Astrocyte of the spinal cord (primary cell): ENCODE results near the gene DENND2A.

Experiments
- DNase-seq: peaks from one replicate; pipeline ENCODE4 v3.0.0; 2011; ENCODE audit warnings: low read depth, low spot score
- H3K4me3 ChIP-seq: 2 replicates; pipeline ENCODE4 v1.5.1; 2011; ENCODE audit warnings: low read depth, mild to moderate bottlenecking, low read length, moderate library complexity
- in situ Hi-C: cut with HindIII; loops from 2 replicates; pipeline ENCODE4 v1.10.0; 2017; ENCODE audit warnings: low sequenced_read_pairs
- TF ChIP-seq, protein P1 (sequence below): IDR thresholded peaks from 2 replicates; pipeline ENCODE4 v1.5.1; 2012; ENCODE audit warnings: low read depth, mild to moderate bottlenecking, low read length, inconsistent platforms

DENND2A gene

DNA sequence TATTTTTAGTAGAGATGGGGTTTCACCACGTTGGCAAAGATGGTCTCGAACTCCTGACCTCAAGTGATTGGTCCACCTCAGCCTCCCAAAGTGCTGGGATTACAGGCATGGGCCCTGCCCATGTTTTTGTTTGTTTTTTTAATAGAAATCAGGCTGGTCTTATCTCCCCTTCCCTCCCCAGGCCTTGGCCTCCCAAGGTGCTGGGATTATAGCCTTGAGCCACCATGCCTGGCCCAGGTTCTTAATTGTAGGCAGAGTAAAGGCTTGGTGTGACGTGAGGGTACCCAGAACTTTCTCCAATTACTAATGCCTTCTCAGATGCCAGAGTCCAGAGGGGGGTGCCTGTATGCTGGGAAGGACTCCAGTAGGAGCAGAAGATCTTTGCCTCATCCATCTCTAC, 156.1 kb downstream of the DENND2A start:
- DNase-seq, result no peak
- TF ChIP-seq, protein P1, sequence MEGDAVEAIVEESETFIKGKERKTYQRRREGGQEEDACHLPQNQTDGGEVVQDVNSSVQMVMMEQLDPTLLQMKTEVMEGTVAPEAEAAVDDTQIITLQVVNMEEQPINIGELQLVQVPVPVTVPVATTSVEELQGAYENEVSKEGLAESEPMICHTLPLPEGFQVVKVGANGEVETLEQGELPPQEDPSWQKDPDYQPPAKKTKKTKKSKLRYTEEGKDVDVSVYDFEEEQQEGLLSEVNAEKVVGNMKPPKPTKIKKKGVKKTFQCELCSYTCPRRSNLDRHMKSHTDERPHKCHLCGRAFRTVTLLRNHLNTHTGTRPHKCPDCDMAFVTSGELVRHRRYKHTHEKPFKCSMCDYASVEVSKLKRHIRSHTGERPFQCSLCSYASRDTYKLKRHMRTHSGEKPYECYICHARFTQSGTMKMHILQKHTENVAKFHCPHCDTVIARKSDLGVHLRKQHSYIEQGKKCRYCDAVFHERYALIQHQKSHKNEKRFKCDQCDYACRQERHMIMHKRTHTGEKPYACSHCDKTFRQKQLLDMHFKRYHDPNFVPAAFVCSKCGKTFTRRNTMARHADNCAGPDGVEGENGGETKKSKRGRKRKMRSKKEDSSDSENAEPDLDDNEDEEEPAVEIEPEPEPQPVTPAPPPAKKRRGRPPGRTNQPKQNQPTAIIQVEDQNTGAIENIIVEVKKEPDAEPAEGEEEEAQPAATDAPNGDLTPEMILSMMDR, result no peak
- in situ Hi-C loops, result no loop called here

DNA sequence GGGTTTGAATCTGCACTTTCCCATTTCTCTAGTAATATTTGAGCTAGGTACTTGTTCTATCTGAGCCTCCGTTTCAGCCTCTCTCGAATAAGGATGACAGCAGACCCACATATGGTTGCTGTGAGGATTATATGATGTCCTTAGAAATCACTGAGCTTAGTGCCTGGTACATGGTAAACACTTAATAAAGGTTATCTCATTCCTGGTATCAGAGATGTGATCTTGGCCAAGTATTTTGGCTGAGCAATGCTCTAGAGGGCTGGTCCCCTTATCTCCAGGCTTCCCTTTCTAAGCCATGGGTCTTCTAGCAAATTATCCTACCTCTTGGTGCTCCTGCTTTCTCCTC, 160.9 kb downstream of the DENND2A start:
- DNase-seq, result no peak
- peak overlapping the region; percentile 77 for H3K4me3 ChIP-seq
- in situ Hi-C loops, result no loop called here
- TF ChIP-seq, protein P1, result no peak

More for the DNA sequence above, 156.1 kb downstream of the DENND2A start:
- no peak overlapping the region for H3K4me3 ChIP-seq

DNA sequence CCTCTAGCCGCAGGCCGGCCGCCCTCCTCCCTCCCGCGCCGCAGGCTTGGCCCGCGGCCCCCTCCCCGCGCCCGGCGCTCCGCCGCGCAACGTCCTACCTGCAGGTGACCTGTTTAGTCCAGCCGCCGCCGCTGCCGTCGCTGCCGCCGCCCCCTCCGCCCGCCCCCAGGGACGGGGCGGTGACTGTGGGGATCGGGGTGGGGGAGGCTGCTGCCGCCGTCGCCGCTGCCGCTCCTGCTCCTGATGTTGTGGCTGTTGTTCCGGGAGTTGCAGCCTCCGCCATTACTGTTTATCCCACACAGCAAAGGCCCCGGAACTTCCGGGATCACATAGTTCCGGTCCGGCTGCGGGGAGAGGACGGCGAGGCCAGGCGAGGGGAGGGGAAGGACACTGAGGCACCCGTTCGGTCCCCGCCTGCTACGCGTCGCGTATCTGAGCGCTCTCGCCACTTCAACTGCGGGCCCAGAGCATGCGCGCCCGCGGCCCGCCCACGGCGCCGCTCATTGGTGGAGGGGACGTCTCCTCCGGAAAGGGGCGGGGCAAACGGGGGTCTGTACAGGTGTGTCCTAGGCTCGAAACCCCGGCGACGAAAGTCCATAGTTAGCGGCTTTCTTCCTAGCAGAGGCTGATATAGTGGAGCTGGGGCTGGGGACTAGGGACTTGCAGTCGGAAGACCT, 161.4 kb downstream of the DENND2A start, which contains the start of gene MKRN1:
Gene MKRN1 (minus strand): TSS at position 444 of the 677 bp plus-strand sequence. CDS start 161 bp downstream, at position 283.
- DNase-seq, result peak; percentile 90
- TF ChIP-seq, protein P1, result no peak
- H3K4me3 ChIP-seq, result peak within 1 kb of the TSS; percentile 77
- in situ Hi-C loops, result no loop called here

DNA sequence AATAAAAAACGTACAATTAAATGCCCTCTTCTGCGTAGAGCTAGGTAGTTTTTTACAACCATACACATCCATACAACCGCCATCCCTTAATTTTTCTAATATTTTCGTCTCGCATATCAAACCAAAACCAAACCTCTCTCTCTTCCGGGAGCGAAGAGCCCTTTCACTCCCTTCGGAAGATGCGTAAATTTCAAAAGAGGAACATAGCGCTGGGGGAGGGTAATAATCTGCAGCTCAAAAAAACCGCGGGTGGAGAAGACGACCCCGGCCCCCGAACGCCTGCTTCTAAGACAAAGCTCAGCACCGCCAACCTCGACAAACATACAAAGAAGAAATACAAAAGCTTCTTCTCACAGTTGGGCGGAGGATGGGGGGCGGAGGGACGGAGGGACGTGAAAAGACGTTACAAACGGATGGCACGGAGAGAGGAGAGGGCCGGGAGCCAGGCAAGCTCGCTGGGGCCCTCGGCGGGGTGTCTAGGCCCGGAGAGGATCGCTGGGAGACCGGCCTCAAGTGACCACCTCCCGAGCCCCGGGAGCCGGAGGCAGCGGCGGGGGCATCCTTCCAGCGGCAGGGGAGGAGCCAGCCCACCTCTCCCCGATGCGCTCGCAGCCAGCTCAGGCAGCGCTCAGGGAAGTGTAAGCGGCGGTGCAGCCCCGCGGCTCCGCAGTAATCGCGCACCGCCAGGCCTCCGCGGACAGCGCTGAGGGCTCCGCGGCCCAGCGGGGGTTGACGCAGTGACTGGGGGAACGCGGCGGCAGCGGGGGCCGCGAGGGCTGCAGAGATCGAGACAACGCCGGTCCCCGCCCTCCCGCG, 162.2 kb downstream of the DENND2A start:
- TF ChIP-seq, protein P1, result no peak
- peak; percentile 45 for DNase-seq
- H3K4me3 ChIP-seq, result peak overlapping the region; percentile 77
- in situ Hi-C loops, result no loop called here

DNA sequence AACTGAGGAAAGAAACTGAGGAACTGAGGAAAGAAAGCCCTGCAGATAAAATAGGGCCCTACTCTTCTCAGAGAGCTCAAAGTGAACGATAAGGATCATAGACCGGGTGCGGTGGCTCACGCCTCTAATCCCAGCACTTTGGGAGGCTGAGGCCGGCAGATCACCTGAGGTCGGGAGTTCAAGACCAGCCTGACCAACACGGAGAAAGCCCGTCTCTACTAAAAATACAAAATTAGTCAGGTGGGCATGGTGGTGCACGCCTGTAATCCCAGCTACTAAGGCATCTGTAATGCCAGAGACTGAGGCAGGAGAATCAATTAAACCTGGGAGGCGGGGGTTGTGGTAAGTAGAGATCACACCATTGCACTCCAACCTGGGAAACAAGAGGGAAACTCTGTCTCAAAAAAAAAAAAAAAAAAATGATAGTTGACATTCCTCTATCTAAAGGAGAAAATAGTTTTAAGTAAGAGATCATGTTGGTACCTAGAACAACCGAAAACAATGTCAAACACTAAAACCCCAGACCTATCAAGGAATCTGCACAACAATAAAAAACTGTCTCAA, 163.8 kb downstream of the DENND2A start:
- DNase-seq, result no peak
- in situ Hi-C loops, result no loop called here
- TF ChIP-seq, protein P1, result no peak
- H3K4me3 ChIP-seq, result no peak overlapping the region

DNA sequence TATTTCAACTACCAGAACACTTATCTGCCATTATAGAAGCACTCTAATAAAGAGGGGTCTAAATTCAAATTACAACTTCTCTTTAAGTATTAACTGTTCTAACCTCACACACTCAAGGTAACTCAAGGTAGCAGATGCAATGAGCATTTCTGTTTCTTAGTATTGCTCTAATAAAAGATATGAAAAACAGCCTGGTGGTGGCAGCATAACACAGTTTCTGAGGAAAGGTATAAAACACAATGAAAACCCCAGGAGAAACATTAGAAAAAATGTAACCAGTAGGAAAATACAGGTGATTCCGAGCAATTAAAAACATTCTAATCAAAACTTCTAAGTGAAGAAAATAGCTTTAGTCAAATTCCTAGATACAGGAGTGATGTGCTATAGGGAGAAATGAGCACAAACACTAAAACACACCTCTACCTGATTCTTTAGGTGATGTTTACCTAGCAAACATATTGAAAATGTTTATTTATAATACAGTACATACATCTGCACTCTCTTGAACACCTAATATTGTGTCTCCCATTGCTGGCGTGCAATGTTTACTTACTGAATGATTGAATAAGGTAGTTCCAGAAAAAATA, 164.8 kb downstream of the DENND2A start:
- no peak overlapping the region for H3K4me3 ChIP-seq
- TF ChIP-seq, protein P1, result peak; percentile 59
- in situ Hi-C loops, result no loop called here
- DNase-seq, result peak; percentile 39
